Lung microvascular endothelial cell (primary cell): Measurements from ENCODE around the gene FADS2. TPM values are rescaled to one million over a fixed set of nuclear protein-coding genes. Genes with fewer than 3 reads are reported as not detected.

Experiments
- DNase-seq, 2 donors: peaks; one replicate each; pipeline versions ENCODE4 v3.0.0 to v3.0.0-alpha.2; 2010; ENCODE audit warnings: low read depth in 2 of 2
- total RNA-seq: library from RNA; depleted of rRNA; stranded (reverse); fragments of >200 nt; gene quantifications from 2 replicates; pipeline ENCODE4 v1.2.1, GENCODE V29; 2014

FADS2 gene
- 41.3 and 80.0 TPM in 2 replicates for total RNA-seq

GRCh38 chr11:61827571-61828378 lies at the start of gene FADS2:
Gene FADS2, plus strand, starts transcription at chr11:61828300. Its CDS starts 91 bp downstream, at chr11:61828391.
- DNase-seq: peak; percentile 86 to 88

- no peak for DNase-seq
These were observed 49.7 kb upstream of the FADS2 start for GRCh38 chr11:61778357-61778886.

- no peak for DNase-seq
These were observed 49.0 kb upstream of the FADS2 start for GRCh38 chr11:61778920-61779650.

GRCh38 chr11:61779666-61780525 lies 48.2 kb upstream of the FADS2 start:
- no peak for DNase-seq

GRCh38 chr11:61780581-61781162 lies 47.4 kb upstream of the FADS2 start:
- DNase-seq: no peak

- no peak for DNase-seq
These were observed 46.5 kb upstream of the FADS2 start for GRCh38 chr11:61781585-61781984.

- no peak for DNase-seq
These were observed 45.8 kb upstream of the FADS2 start for GRCh38 chr11:61782299-61782698.

- no peak for DNase-seq
These were observed 45.3 kb upstream of the FADS2 start for GRCh38 chr11:61782841-61783240.

GRCh38 chr11:61783717-61784505 lies 44.2 kb upstream of the FADS2 start:
- DNase-seq: peak in 1 of 2 donors; percentile 25

GRCh38 chr11:61784506-61784805 lies 43.6 kb upstream of the FADS2 start:
- DNase-seq: no peak

- no peak for DNase-seq
These were observed 42.2 kb upstream of the FADS2 start for GRCh38 chr11:61785837-61786402.

GRCh38 chr11:61787928-61788491 lies 40.1 kb upstream of the FADS2 start:
- DNase-seq: peak; percentile 62 to 73

- peak; percentile 94 to 95 for DNase-seq
These were observed 36.3 kb upstream of the FADS2 start for GRCh38 chr11:61791737-61792309.

GRCh38 chr11:61792310-61793082 lies 35.6 kb upstream of the FADS2 start, which contains the start of the genes FEN1 and TMEM258:
Gene FEN1, plus strand, starts transcription at chr11:61792911. Its CDS starts 2,451 bp downstream, at chr11:61795362.
Gene TMEM258, minus strand, starts transcription at chr11:61792599. Its CDS starts 41 bp downstream, at chr11:61792558.
- DNase-seq: peak; percentile 96 to 97

GRCh38 chr11:61793083-61793828 lies 34.8 kb upstream of the FADS2 start:
- no peak for DNase-seq

GRCh38 chr11:61793829-61794204 lies 34.3 kb upstream of the FADS2 start:
- no peak for DNase-seq

GRCh38 chr11:61794579-61794978 lies 33.5 kb upstream of the FADS2 start:
- no peak for DNase-seq

GRCh38 chr11:61795459-61795858 lies 32.6 kb upstream of the FADS2 start:
- DNase-seq: no peak
